ENCODE measurements around the gene CRYGS.

DNA sequence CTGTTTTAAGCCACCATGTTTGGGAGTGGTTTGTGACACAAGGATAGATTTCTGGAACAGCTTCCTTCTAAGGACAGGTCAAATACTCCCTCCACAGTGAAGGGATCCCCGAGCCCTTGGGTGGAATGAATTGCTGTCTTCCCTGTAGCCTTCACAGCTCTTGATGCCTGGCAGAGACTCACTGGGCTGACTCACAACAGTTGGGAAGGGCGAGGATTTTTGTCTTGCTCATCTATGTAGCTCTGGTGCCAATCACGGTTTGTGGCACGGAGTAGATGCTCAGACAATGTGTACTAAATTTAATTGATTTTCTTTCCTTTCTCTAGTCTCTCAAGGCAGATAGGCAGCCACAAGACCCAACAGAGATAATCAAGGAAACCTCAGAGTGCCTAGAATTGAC, 27.0 kb downstream of the CRYGS start:
- TF ChIP-seq POLR2AphosphoS5 (IDR thresholded peaks at IDR 0.05; ENCODE audit: low read depth, low read length) (no peak), TAF1 (IDR thresholded peaks at IDR 0.05; ENCODE audit: low read depth, low read length) (no peak), POU2F2 (IDR thresholded peaks at IDR 0.05; ENCODE audit: low read depth, low read length) (no peak)

Measured in GM12891 (cell line).